ENCODE measurements around the gene CGRRF1.

CGRRF1 gene

GRCh38 chr14:54584097-54584496, 74.4 kb downstream of the CGRRF1 start:
- DNase-seq, result no peak

- no peak for DNase-seq
Observed at GRCh38 chr14:54585214-54585613, 75.5 kb downstream of the CGRRF1 start.

All from right hindlimb (tissue), 1 donor.